GM19452 (cell line): ENCODE measurements around the gene NUDT9.
"Not testable (repeated sequence)": the region's sequence is repeated elsewhere in the genome, so short reads cannot be mapped to it uniquely, and the experiment has no call there.

Experiments
- ATAC-seq: cut with Tn5 transposase; IDR thresholded peaks from one replicate; pipeline ENCODE4 v1.9.1; 2021; ENCODE audit not compliant: unreplicated experiment

Gene NUDT9

GRCh38 chr4:87461281-87461700 is 38.9 kb downstream of the NUDT9 start:
- ATAC-seq: no peak

DNA sequence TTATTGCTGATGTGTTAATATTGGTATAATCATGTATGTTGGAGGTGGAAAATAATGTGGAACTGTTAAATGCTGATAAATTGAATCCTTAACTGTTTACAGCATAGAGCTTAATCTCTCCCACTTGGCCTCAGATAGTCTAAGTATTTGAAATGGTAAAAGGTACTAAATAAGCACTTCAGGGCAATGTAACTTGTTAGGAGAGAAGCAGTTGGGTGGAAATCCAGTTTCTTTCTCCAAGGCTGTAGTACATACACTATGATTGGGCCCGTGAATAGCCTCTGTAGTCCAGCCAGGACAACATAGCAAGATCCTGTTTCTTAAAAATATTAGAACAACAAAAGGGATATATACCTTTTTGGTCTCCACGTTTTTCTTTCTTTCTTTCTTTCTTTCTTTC is 39.7 kb downstream of the NUDT9 start:
- no peak for ATAC-seq

- ATAC-seq: no peak
Observed at GRCh38 chr4:87465739-87466366, 43.5 kb downstream of the NUDT9 start.

DNA sequence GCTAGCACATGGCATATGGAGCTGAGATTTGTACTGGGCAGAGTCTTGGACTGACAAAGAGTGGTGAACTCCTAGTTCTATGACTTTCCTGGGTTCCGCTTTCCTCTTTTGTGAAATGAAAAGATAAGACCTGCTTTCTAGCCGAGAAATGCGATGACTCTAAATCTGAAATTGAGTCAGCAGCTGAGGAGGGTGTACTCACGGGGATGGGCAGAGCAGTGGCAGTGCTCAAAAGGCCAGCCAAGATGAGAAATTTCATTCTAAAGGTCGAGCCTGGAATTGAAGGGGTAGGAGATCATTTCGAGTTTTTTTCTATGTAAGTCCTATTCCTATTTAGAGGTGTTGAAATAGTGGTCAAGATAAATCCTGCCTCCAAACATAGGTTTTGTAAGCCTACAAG is 47.0 kb downstream of the NUDT9 start:
- ATAC-seq: no peak

DNA sequence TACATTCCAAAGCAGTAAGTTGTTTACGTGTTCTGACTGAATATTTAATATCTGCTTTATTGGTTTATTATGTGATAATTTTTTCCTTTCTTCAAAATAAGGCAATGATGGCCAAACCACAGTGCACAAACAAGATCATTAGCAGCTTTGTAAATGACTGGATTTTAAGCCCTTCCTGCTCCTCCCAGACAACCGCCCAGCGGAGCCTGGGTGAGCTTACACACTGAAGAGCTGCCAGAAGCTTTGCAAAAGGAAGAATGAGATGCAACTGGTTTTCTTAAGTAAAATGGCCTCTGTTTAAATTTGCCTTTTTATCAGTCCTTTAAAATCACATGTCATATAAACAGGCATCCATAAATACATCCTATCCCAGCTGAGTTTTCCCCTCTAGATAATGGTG is 54.6 kb downstream of the NUDT9 start:
- no peak for ATAC-seq

- ATAC-seq: no peak
Observed at GRCh38 chr4:87478732-87479250, 56.4 kb downstream of the NUDT9 start.

- ATAC-seq: no peak
Observed at GRCh38 chr4:87481377-87481776, 59.0 kb downstream of the NUDT9 start.

- ATAC-seq: not testable (repeated sequence)
Observed at GRCh38 chr4:87483247-87483646, 60.9 kb downstream of the NUDT9 start.

GRCh38 chr4:87488666-87489065 is 66.3 kb downstream of the NUDT9 start:
- not testable (repeated sequence) for ATAC-seq

GRCh38 chr4:87489678-87490077 is 67.3 kb downstream of the NUDT9 start:
- ATAC-seq: no peak

- no peak for ATAC-seq
Observed at GRCh38 chr4:87490664-87491369, 68.4 kb downstream of the NUDT9 start.

GRCh38 chr4:87491436-87491835 is 69.1 kb downstream of the NUDT9 start:
- no peak for ATAC-seq

DNA sequence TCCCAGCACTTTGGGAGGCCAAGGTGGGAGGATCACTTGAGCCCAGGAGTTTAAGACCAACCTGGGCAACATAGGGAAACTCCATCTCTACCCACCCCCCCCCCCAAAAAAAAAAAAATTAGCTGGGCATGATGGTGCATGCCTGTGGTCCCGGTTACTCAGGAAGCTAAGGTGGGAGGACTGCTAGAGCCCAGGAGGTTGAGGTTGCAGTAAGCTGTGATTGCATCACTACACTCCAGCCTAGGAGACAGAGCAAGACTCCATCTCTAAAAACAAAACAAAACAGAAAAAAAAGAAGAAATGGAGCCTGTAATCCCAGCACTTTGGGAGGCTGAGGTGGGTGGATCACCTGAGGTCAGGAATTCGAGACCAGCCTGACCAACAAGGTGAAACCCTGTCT is 69.5 kb downstream of the NUDT9 start:
- not testable (repeated sequence) for ATAC-seq

DNA sequence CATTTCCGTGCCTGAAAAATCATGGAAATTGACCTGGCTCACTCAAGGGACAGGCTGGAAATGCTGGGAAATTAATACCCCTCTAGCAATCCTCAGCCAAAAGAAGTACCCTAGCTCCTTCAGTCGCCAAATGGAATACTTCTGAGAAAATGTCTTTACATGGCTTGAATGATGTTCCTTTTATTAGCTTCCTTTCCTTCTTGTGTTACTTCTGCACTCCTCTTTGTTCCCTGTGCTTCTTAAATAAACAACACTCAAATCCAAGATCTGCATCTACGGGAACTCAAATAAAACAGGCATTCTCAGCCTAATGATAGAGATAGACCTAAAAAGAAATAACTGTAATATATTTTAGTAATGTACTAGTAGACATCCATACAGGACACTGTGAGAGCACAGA is 70.7 kb downstream of the NUDT9 start:
- ATAC-seq: no peak

GRCh38 chr4:87497159-87497558 is 74.8 kb downstream of the NUDT9 start:
- ATAC-seq: no peak

- no peak for ATAC-seq
Observed at GRCh38 chr4:87497578-87497977, 75.2 kb downstream of the NUDT9 start.

DNA sequence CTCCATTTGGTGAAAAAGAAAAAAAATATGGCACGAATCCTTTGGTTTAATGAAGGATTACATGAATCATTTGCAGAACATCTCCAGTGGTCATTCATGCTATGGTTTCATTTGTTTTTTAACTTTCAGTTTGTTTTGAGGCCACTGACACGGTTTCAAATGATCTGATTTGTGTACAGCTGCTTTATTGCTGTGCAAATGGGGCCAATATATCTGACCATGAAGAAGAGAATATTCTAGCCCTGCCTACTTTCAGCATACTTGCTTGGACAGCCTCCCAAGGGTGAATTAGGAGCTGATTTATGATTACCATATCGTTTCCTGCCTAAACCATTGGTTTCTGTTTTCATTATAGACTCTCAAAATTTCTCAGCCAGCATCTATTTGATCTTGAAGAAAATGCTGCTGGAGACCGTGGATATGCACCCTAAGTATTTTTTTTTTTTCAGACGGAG is 76.1 kb downstream of the NUDT9 start:
- ATAC-seq: peak; percentile 66

- ATAC-seq: peak; percentile 73
Observed at GRCh38 chr4:87499403-87500091, 77.2 kb downstream of the NUDT9 start.

DNA sequence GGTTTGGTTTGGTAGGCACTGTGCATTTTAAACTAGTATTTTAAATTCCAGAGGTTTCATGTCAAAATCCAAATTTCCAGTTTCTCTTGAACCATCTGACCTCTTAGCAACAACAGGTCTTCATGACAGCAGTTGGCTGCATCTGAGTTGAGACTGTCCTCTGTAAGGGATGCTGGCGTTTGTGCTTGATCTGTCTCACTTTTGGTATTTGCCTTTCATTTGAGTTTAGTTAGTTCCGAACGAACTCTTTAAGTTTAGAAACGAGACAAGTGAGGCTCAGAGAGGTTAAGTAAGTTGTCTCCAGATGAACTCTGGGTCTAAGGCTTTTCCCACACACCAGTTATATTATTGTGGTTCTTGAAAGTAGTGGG is 77.7 kb downstream of the NUDT9 start:
- ATAC-seq: peak; percentile 43

GRCh38 chr4:87502580-87503238 is 80.3 kb downstream of the NUDT9 start:
- ATAC-seq: no peak

DNA sequence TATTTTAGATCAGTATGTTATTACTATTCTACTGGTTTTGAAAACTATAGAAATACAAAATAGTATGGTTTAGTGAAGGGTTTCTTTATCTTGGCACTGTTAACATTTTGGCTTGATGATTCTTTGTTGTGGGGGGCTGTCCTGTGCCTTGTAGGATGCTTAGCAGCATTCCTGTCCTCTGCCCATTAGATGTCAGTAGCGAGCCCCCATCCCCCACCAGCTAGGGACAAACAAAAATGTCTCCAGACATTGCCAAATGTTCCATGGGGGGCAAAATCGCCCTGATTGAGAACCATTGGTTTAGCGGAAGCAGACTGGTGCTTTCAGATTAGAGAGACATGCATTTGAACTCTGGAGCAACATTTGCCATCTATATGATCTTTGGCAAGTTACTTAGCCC is 83.5 kb downstream of the NUDT9 start:
- ATAC-seq: no peak
